ENCODE data around the gene PTCD3.

Gene PTCD3

GRCh38 chr2:86105969-86106945 is at the start of gene PTCD3:
PTCD3 (plus strand) TSS chr2:86106235; CDS start chr2:86106248, 13 bp downstream.
- peak; percentile 92 for DNase-seq

- no peak for DNase-seq
These were observed 49.3 kb upstream of the PTCD3 start for GRCh38 chr2:86056590-86057331.

DNA sequence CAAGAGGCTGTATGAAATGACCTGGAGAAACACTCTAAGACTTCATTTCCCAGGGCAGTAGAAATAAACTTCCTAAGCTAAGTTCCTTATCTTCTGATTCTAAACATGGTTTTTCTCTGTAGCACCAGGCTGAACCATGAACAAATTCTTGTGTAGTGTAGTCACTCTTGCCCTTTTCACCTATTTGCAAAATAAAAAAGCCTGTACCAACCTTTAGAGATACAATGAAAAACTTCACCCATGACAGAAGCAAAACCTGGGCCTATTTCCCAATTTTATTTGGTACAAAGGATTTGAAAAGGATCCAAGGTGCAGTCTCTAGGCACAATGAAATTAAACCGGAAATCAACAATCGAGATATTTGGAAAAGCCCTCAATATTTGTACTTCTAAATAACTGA is 44.0 kb upstream of the PTCD3 start:
- no peak for DNase-seq

- no peak for DNase-seq
These were observed 42.0 kb upstream of the PTCD3 start for GRCh38 chr2:86064006-86064405.

- DNase-seq, result no peak
These were observed 40.5 kb upstream of the PTCD3 start for GRCh38 chr2:86065512-86065911.

GRCh38 chr2:86066007-86066578 is 39.9 kb upstream of the PTCD3 start:
- no peak for DNase-seq

GRCh38 chr2:86066915-86067314 is 39.1 kb upstream of the PTCD3 start:
- no peak for DNase-seq

DNA sequence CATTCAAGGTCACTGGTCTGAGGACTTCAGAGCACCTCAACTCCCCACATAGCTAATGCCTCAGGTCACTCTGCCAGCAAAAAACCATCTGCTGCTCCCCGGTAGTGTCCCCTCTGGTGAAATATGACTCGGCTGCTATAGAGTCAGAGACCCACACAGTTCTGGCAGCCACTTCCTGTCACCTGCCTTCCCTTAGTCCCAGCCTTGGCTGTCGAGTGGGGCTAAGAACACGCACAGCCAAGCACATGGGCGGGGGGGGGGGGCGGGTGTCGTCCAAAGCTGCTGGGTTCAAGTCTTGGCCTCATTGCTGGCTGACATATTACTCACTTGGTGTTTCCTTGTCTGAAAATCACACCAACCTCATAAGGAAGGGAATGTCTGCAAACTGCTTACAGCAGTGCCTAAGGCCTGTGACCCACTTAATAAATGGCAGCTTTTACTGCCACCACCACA is 37.9 kb upstream of the PTCD3 start:
- no peak for DNase-seq

DNA sequence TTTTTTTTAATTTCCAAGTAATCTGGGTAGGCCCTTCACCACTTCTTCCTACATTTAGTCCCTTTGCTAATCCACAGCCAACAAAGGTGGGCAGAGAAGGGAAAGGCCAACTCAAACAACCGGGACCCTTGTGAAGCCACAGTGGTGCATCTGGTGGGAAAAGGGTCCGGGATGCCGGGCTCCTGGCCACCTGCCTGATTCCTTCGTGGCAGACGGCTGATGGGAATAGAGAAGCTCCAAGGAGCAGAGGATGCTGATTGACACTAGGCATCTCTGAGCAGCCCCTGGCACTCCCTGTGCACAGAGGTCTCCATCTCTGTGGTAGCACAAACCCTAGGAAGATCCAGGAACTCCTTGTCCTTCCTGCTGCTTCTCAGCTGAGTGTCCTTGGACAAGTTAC is 37.4 kb upstream of the PTCD3 start:
- no peak for DNase-seq

- no peak for DNase-seq
These were observed 36.8 kb upstream of the PTCD3 start for GRCh38 chr2:86069091-86069685.

GRCh38 chr2:86069783-86070339 is 36.2 kb upstream of the PTCD3 start:
- no peak for DNase-seq

- DNase-seq, result no peak
These were observed 35.2 kb upstream of the PTCD3 start for GRCh38 chr2:86070868-86071267.

GRCh38 chr2:86072271-86072858 is 33.7 kb upstream of the PTCD3 start:
- DNase-seq, result no peak

- DNase-seq, result no peak
These were observed 32.8 kb upstream of the PTCD3 start for GRCh38 chr2:86073225-86073624.

DNA sequence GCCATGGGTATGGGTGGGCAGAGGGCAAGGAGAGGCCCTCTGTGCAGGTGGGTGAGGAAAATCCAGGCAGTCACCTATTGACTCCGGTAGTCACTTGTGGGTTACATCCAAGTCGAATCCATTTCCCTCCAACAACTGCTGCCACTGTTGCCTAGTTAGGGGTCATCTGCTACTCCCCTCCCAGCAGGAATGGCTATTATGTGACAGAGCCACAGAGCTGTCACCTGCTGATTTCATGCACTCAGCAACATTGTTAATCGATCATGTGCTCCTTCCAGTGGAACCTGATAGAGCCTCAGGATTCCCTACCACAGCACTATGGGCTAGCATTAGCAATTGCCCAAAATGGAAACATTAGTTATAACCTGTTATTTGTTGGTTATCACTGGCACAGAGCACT is 31.8 kb upstream of the PTCD3 start:
- no peak for DNase-seq

DNA sequence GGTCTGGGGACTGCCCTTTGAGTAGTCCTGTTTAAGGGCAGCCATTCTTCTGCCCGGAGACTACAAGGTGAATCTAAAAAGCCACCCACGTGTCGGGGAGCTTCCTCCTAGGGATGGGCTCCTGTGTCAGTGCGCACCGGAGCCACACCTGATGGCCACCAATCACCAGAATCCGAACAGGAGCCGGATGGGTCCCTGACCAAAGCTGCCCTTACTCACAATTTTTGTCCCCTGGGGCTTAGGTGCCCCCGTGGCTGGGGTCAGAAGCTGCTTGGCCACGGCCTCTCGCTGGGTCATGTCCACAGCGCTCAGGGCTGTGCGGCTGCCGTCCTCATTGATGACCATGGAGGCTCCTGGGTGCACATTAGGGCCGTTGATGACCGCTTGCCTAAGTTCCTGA is 31.2 kb upstream of the PTCD3 start:
- no peak for DNase-seq

- DNase-seq, result no peak
These were observed 30.1 kb upstream of the PTCD3 start for GRCh38 chr2:86075886-86076285.

DNA sequence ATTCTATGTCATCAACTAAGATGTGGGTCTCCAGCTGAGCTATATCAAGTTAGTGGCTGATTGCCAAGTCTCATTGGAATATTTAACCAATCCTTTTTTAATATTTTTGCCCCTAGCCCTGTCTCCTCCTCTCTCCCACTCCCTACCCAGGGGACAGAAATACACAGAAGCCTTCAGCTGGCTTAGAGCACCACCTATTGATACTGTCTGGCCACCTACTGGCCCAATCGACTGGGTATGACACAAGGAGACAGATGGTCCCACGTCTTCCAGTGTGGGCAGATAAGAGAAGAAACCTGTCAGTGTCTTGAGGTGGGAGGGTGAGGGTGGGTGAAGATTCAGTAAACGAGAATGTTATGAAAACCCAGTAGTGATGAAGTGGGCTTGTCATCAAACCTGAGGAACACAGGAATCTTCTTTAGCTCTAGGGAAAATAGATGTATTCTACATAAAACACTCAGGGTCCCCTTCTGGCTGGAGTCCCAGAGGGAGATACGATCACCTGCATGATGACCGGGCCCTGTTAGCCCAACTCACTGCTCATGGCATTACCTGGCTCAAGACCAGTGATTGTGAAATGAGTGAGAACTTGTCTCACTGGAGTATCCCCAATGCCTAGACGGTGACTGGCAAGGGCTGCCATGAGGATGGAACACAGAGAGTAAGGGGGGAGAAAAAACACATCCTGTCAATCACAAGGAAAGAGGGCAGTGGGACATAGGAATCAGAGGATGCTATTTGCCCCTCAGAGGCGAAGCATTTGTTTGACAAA is 27.1 kb upstream of the PTCD3 start:
- no peak for DNase-seq

GRCh38 chr2:86079981-86080911 is 25.8 kb upstream of the PTCD3 start:
- DNase-seq, result peak; percentile 5

- no peak for DNase-seq
These were observed 24.3 kb upstream of the PTCD3 start for GRCh38 chr2:86081724-86082123.

Measured in NCI-H774 (cell line).